Erythroblast (primary cell): ENCODE data around the gene KAT6B.

Experiments
- GATA1 ChIP-seq: IDR thresholded peaks from 2 replicates; pipeline ENCODE4 v1.6.1; 2011; ENCODE audit warnings: low read depth, mild to moderate bottlenecking, control low read depth, low read length, moderate library complexity
- POLR2A ChIP-seq: IDR thresholded peaks from 2 replicates; pipeline ENCODE4 v1.6.1; 2011; ENCODE audit warnings: mild to moderate bottlenecking, low read length

GRCh38 chr10:74957285-74957961, 131.0 kb downstream of the KAT6B start:
- no peak for TF ChIP-seq POLR2A
- no peak for TF ChIP-seq GATA1
